SKM-1 (cell line): ENCODE data around the gene SEMA3B.
"Not testable (repeated sequence)": the region's sequence is repeated elsewhere in the genome, so short reads cannot be mapped to it uniquely, and the experiment has no call there.

Experiments used
- DNase-seq: peaks from one replicate; lab custom pipeline; 2025; ENCODE audit not compliant: unreplicated experiment; lab: John Stamatoyannopoulos, UW

Gene SEMA3B

GRCh38 chr3:50312041-50312440 lies 43.1 kb downstream of the SEMA3B start:
- DNase-seq: not testable (repeated sequence)

GRCh38 chr3:50314342-50314741 lies 45.4 kb downstream of the SEMA3B start:
- no peak for DNase-seq

GRCh38 chr3:50314816-50315215 lies 45.9 kb downstream of the SEMA3B start:
- no peak for DNase-seq

- DNase-seq: no peak
These were observed 47.8 kb downstream of the SEMA3B start for GRCh38 chr3:50316657-50317242.

GRCh38 chr3:50317300-50317699 lies 48.4 kb downstream of the SEMA3B start:
- DNase-seq: no peak

GRCh38 chr3:50318163-50318562 lies 49.2 kb downstream of the SEMA3B start:
- no peak for DNase-seq

- DNase-seq: no peak
These were observed 49.7 kb downstream of the SEMA3B start for GRCh38 chr3:50318615-50319014.

- DNase-seq: no peak
These were observed 50.4 kb downstream of the SEMA3B start for GRCh38 chr3:50319181-50319893.

GRCh38 chr3:50319894-50320625 lies 51.1 kb downstream of the SEMA3B start:
- no peak for DNase-seq

GRCh38 chr3:50320853-50321335 lies 51.9 kb downstream of the SEMA3B start:
- DNase-seq: no peak

GRCh38 chr3:50321336-50322114 lies 52.6 kb downstream of the SEMA3B start:
- peak; percentile 73 for DNase-seq

- no peak for DNase-seq
These were observed 53.1 kb downstream of the SEMA3B start for GRCh38 chr3:50322115-50322385.

- no peak for DNase-seq
These were observed 53.6 kb downstream of the SEMA3B start, which contains the start of gene HYAL2 for GRCh38 chr3:50322386-50323091. TSS of gene HYAL2 (minus strand) at chr3:50322745. CDS start at chr3:50320489, 2,256 bp downstream.

GRCh38 chr3:50323092-50323600 lies 54.2 kb downstream of the SEMA3B start:
- no peak for DNase-seq

- no peak for DNase-seq
These were observed 54.8 kb downstream of the SEMA3B start for GRCh38 chr3:50323614-50324199.

GRCh38 chr3:50324351-50325112 lies 55.6 kb downstream of the SEMA3B start:
- no peak for DNase-seq

- no peak for DNase-seq
These were observed 56.1 kb downstream of the SEMA3B start for GRCh38 chr3:50325113-50325480.

GRCh38 chr3:50325497-50326181 lies 56.7 kb downstream of the SEMA3B start:
- no peak for DNase-seq

- DNase-seq: no peak
These were observed 57.2 kb downstream of the SEMA3B start for GRCh38 chr3:50326182-50326541.
